MM.1S (cell line): Measurements from ENCODE around the gene GCN1.

ENCODE experiments used
- DNase-seq: peaks from one replicate; pipeline ENCODE4 v3.0.0-alpha.2; 2015
- H2AFZ ChIP-seq: fragments of 300-600 bp; sonication (generic); 2 replicates; pipeline ENCODE4 v1.6.0; 2016; ENCODE audit warnings: antibody characterized with exemption, low read length
- H3F3A ChIP-seq: fragments of 300-600 bp; sonication (generic); 2 replicates; pipeline ENCODE4 v1.6.1; 2016; ENCODE audit warnings: mild to moderate bottlenecking, antibody characterized with exemption, low read length, moderate library complexity, mixed read lengths; ENCODE audit not compliant: insufficient read depth
- H3K27ac ChIP-seq: fragments of 300-600 bp; sonication (generic); 2 replicates; pipeline ENCODE4 v1.5.1; 2016; ENCODE audit warnings: mild to moderate bottlenecking, low read length
- H3K27me3 ChIP-seq: fragments of 300-600 bp; sonication (generic); replicated peaks from 2 replicates; pipeline ENCODE4 v1.6.0; 2016; ENCODE audit warnings: low read length; ENCODE audit not compliant: insufficient read depth
- H3K36me3 ChIP-seq: fragments of 300-600 bp; sonication (generic); replicated peaks from 2 replicates; pipeline ENCODE4 v1.6.1; 2016; ENCODE audit warnings: mild to moderate bottlenecking, low read length, mixed read lengths; ENCODE audit not compliant: insufficient read depth
- H3K4me1 ChIP-seq: fragments of 300-600 bp; sonication (generic); 2 replicates; pipeline ENCODE4 v1.6.1; 2016; ENCODE audit warnings: low read length, mixed read lengths
- H3K4me2 ChIP-seq: fragments of 300-600 bp; sonication (generic); 2 replicates; pipeline ENCODE4 v1.6.0; 2016; ENCODE audit warnings: low read depth, low read length
- H3K4me3 ChIP-seq: fragments of 300-600 bp; sonication (generic); 2 replicates; pipeline ENCODE4 v1.5.1; 2016; ENCODE audit warnings: low read length, mixed read lengths
- H3K79me2 ChIP-seq: fragments of 300-600 bp; sonication (generic); 2 replicates; pipeline ENCODE4 v1.6.1; 2016; ENCODE audit warnings: mixed run types, low read length, mixed read lengths
- H3K9ac ChIP-seq: fragments of 300-600 bp; sonication (generic); 2 replicates; pipeline ENCODE4 v1.6.1; 2016; ENCODE audit warnings: low read length, mixed read lengths
- H3K9me2 ChIP-seq: fragments of 300-600 bp; sonication (generic); replicated peaks from 2 replicates; pipeline ENCODE4 v1.6.1; 2016; ENCODE audit warnings: mild to moderate bottlenecking, low read length, mixed read lengths; ENCODE audit not compliant: insufficient read depth
- H3K9me3 ChIP-seq: fragments of 300-600 bp; sonication (generic); replicated peaks from 2 replicates; pipeline ENCODE4 v1.6.1; 2016; ENCODE audit warnings: mild to moderate bottlenecking, low read length, mixed read lengths; ENCODE audit not compliant: insufficient read depth
- H4K20me1 ChIP-seq: fragments of 300-600 bp; sonication (generic); 2 replicates; pipeline ENCODE4 v1.6.1; 2016; ENCODE audit warnings: mild to moderate bottlenecking, low read length, moderate library complexity, mixed read lengths; ENCODE audit not compliant: insufficient read depth
- CTCF ChIP-seq: fragments of 300-600 bp; sonication (generic); IDR thresholded peaks from 2 replicates; pipeline ENCODE4 v1.5.1; 2016; ENCODE audit warnings: antibody characterized with exemption, low read length, mixed read lengths
- EZH2 ChIP-seq: fragments of 300-600 bp; sonication (generic); optimal IDR thresholded peaks from 2 replicates; pipeline ENCODE3; 2017; ENCODE audit warnings: low read depth, mild to moderate bottlenecking, antibody characterized with exemption, low read length, mixed read lengths
- EZH2phosphoT487 ChIP-seq: fragments of 300-600 bp; sonication (generic); IDR thresholded peaks from 2 replicates; pipeline ENCODE4 v1.6.1; 2018; ENCODE audit warnings: antibody characterized with exemption, low read length

Gene GCN1

GRCh38 chr12:120118321-120119061 is 76.0 kb downstream of the GCN1 start:
- Histone ChIP-seq H3K27ac (peak overlapping the region; percentile 95; the same call in 1 of the 2 replicates), H3K27me3 (no peaks in the 10 kb centered on the region), H3K9me3 (no peaks in the 10 kb centered on the region), H3K4me1 (peaks cover 36% of the 10 kb centered on the region), H3K9ac (peak overlapping the region; percentile 85; the same call in 1 of the 2 replicates), H4K20me1 (no peaks in the 10 kb centered on the region), H3K4me2 (peak overlapping the region; percentile 81), H3K4me3 (peak overlapping the region; percentile 72), H3K9me2 (no peaks in the 10 kb centered on the region), H3K79me2 (peaks cover 37% of the 10 kb centered on the region), H2AFZ (no peak overlapping the region), H3F3A (peaks cover 37% of the 10 kb centered on the region), H3K36me3 (no peaks in the 10 kb centered on the region)
- no peak for DNase-seq
- no peak for TF ChIP-seq EZH2phosphoT487
- TF ChIP-seq EZH2, result no peak
- TF ChIP-seq CTCF, result no peak

GRCh38 chr12:120117961-120118320 is 76.6 kb downstream of the GCN1 start:
- Histone ChIP-seq H3K27ac (peak overlapping the region; percentile 95; the same call in 1 of the 2 replicates), H3K4me3 (peak overlapping the region; percentile 72), H3K36me3 (no peaks in the 10 kb centered on the region), H3K9me2 (no peaks in the 10 kb centered on the region), H3K4me2 (peak overlapping the region; percentile 81), H3K9me3 (no peaks in the 10 kb centered on the region), H3K27me3 (no peaks in the 10 kb centered on the region), H3K79me2 (peaks cover 43% of the 10 kb centered on the region), H2AFZ (no peak overlapping the region), H3K4me1 (peaks cover 33% of the 10 kb centered on the region), H3K9ac (peak overlapping the region; percentile 85; the same call in 1 of the 2 replicates), H4K20me1 (no peaks in the 10 kb centered on the region), H3F3A (peaks cover 35% of the 10 kb centered on the region)
- TF ChIP-seq EZH2, result no peak
- TF ChIP-seq EZH2phosphoT487, result no peak
- no peak for TF ChIP-seq CTCF
- DNase-seq, result no peak

- H3K36me3 ChIP-seq, result no peaks in the 10 kb centered on the region
- H3K9me2 ChIP-seq, result no peaks in the 10 kb centered on the region
- H3F3A ChIP-seq, result peaks cover 35% of the 10 kb centered on the region
- peaks cover 33% of the 10 kb centered on the region for H3K4me1 ChIP-seq
- peak overlapping the region; percentile 85 for H3K9ac ChIP-seq
- no peak for TF ChIP-seq CTCF
- no peak for TF ChIP-seq EZH2
- TF ChIP-seq EZH2phosphoT487, result no peak
- no peak overlapping the region for H2AFZ ChIP-seq
- H3K4me2 ChIP-seq, result peak overlapping the region; percentile 81; the same call in 1 of the 2 replicates
- no peaks in the 10 kb centered on the region for H3K27me3 ChIP-seq
- H3K9me3 ChIP-seq, result no peaks in the 10 kb centered on the region
- peaks cover 50% of the 10 kb centered on the region for H3K79me2 ChIP-seq
- peak; percentile 79 for DNase-seq
- H3K27ac ChIP-seq, result peak overlapping the region; percentile 95
- H3K4me3 ChIP-seq, result peak overlapping the region; percentile 72
- H4K20me1 ChIP-seq, result no peaks in the 10 kb centered on the region
Measured at GRCh38 chr12:120116792-120117651, 77.5 kb downstream of the GCN1 start.
